ENCODE results near the gene RASA4.
"Not testable (repeated sequence)": the region's sequence is repeated elsewhere in the genome, so short reads cannot be mapped to it uniquely, and the experiment has no call there.

The RASA4 gene

GRCh38 chr7:102577315-102578240, 39.0 kb downstream of the RASA4 start:
- not testable (repeated sequence) for H3K9me3 ChIP-seq (ENCODE audit: control insufficient read depth, low read length); H3K4me1 ChIP-seq (ENCODE audit: control insufficient read depth, insufficient read depth, low read length, poor library complexity, severe bottlenecking); H3K36me3 ChIP-seq (ENCODE audit: control insufficient read depth, insufficient read depth, low read length); H3K4me3 ChIP-seq (ENCODE audit: extremely low read depth, insufficient read depth, low read length, poor library complexity, severe bottlenecking); H3K27ac ChIP-seq (ENCODE audit: low read depth, low read length, severe bottlenecking)
- WGBS, 2 experiments (ENCODE audit: insufficient coverage in 2 of 2) = 84 to 93% methylated on average over 2 to 3 of the region's 7 CpGs

- no CpG with 5 or more reads among the region's 3 CpGs for WGBS, 2 experiments (ENCODE audit: insufficient coverage in 2 of 2)
- not testable (repeated sequence) for H3K4me1 ChIP-seq (ENCODE audit: control insufficient read depth, insufficient read depth, low read length, poor library complexity, severe bottlenecking); H3K9me3 ChIP-seq (ENCODE audit: control insufficient read depth, low read length); H3K36me3 ChIP-seq (ENCODE audit: control insufficient read depth, insufficient read depth, low read length); H3K4me3 ChIP-seq (ENCODE audit: extremely low read depth, insufficient read depth, low read length, poor library complexity, severe bottlenecking); H3K27ac ChIP-seq (ENCODE audit: low read depth, low read length, severe bottlenecking)
Measured at GRCh38 chr7:102576363-102576762, 40.2 kb downstream of the RASA4 start.

- WGBS, 2 experiments (ENCODE audit: insufficient coverage in 2 of 2) = no CpG with 5 or more reads among the region's 6 CpGs
- not testable (repeated sequence) for H3K36me3 ChIP-seq (ENCODE audit: control insufficient read depth, insufficient read depth, low read length); H3K4me1 ChIP-seq (ENCODE audit: control insufficient read depth, insufficient read depth, low read length, poor library complexity, severe bottlenecking); H3K9me3 ChIP-seq (ENCODE audit: control insufficient read depth, low read length); H3K27ac ChIP-seq (ENCODE audit: low read depth, low read length, severe bottlenecking); H3K4me3 ChIP-seq (ENCODE audit: extremely low read depth, insufficient read depth, low read length, poor library complexity, severe bottlenecking)
Measured at GRCh38 chr7:102574607-102575006, 41.9 kb downstream of the RASA4 start.

- WGBS, 2 experiments (ENCODE audit: insufficient coverage in 2 of 2) = 0% methylated on average over 9 to 18 of the region's 64 CpGs
- peak within 1 kb of the TSS; percentile 59 for H3K4me3 ChIP-seq (ENCODE audit: extremely low read depth, insufficient read depth, low read length, poor library complexity, severe bottlenecking)
- H3K9me3 ChIP-seq (ENCODE audit: control insufficient read depth, low read length); H3K4me1 ChIP-seq (ENCODE audit: control insufficient read depth, insufficient read depth, low read length, poor library complexity, severe bottlenecking); H3K36me3 ChIP-seq (ENCODE audit: control insufficient read depth, insufficient read depth, low read length); H3K27ac ChIP-seq (ENCODE audit: low read depth, low read length, severe bottlenecking): not testable (repeated sequence)
Measured at GRCh38 chr7:102572261-102573239, 44.0 kb downstream of the RASA4 start, which contains the start of gene POLR2J3. TSS of gene POLR2J3 (minus strand) at chr7:102572583. CDS start at chr7:102572521, 62 bp downstream.

- H3K27ac ChIP-seq (ENCODE audit: low read depth, low read length, severe bottlenecking); H3K4me1 ChIP-seq (ENCODE audit: control insufficient read depth, insufficient read depth, low read length, poor library complexity, severe bottlenecking); H3K36me3 ChIP-seq (ENCODE audit: control insufficient read depth, insufficient read depth, low read length); H3K4me3 ChIP-seq (ENCODE audit: extremely low read depth, insufficient read depth, low read length, poor library complexity, severe bottlenecking); H3K9me3 ChIP-seq (ENCODE audit: control insufficient read depth, low read length): not testable (repeated sequence)
- no CpG with 5 or more reads among the region's 11 CpGs for WGBS, 2 experiments (ENCODE audit: insufficient coverage in 2 of 2)
Measured at GRCh38 chr7:102568620-102569019, 47.9 kb downstream of the RASA4 start.

- not testable (repeated sequence) for H3K4me1 ChIP-seq (ENCODE audit: control insufficient read depth, insufficient read depth, low read length, poor library complexity, severe bottlenecking); H3K4me3 ChIP-seq (ENCODE audit: extremely low read depth, insufficient read depth, low read length, poor library complexity, severe bottlenecking); H3K9me3 ChIP-seq (ENCODE audit: control insufficient read depth, low read length); H3K36me3 ChIP-seq (ENCODE audit: control insufficient read depth, insufficient read depth, low read length); H3K27ac ChIP-seq (ENCODE audit: low read depth, low read length, severe bottlenecking)
- WGBS, 2 experiments (ENCODE audit: insufficient coverage in 2 of 2) = no CpG with 5 or more reads among the region's 6 CpGs
Measured at GRCh38 chr7:102550808-102551422, 65.6 kb downstream of the RASA4 start, which contains the start of gene SPDYE2. TSS of gene SPDYE2 (plus strand) at chr7:102551226. CDS start at chr7:102553256, 2,030 bp downstream.

DNA sequence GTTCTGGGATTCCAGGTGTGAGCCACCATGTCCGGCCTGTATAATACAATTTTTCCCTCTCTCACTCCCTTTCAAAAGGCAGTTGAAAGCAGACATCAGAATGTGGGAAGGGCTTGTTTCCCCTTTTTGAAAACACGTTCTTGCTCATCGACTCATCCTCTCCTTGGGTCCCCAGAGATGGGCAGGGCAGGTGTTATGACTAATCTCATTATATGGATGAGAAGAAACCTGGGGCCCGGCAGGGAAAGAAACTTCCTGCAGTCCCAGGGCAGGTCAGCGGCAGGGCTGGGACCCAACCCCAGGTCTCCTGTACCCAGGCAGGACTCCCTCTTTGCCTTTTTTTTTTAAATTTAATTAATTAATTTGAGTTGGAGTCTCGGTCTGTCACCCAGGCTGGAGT, 70.2 kb downstream of the RASA4 start:
- not testable (repeated sequence) for H3K4me1 ChIP-seq (ENCODE audit: control insufficient read depth, insufficient read depth, low read length, poor library complexity, severe bottlenecking); H3K36me3 ChIP-seq (ENCODE audit: control insufficient read depth, insufficient read depth, low read length); H3K27ac ChIP-seq (ENCODE audit: low read depth, low read length, severe bottlenecking); H3K9me3 ChIP-seq (ENCODE audit: control insufficient read depth, low read length); H3K4me3 ChIP-seq (ENCODE audit: extremely low read depth, insufficient read depth, low read length, poor library complexity, severe bottlenecking)
- no CpG with 5 or more reads among the region's 6 CpGs for WGBS, 2 experiments (ENCODE audit: insufficient coverage in 2 of 2)

DNA sequence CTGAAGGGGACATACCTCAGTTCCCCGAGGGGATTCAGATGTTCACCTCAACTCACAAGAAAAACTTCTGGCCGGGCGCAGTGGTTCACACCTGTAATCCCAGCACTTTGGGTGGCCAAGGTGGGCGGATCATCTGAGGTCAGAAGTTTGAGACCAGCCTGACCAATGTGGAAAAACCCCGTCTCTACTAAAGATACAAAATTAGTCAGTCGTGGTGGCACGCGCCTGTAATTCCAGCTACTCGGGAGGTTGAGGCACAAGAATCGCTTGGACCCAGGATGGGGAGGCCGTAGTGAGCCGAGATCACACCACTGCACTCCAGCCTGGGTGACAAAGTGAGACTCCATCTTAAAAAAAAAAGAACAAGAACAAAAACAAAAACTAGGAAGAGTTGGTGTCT, 71.3 kb downstream of the RASA4 start:
- WGBS, 2 experiments (ENCODE audit: insufficient coverage in 2 of 2) = 100% methylated on average over 3 of the region's 12 CpGs; no CpG with 5 or more reads in 1 of the 2 experiments
- not testable (repeated sequence) for H3K4me1 ChIP-seq (ENCODE audit: control insufficient read depth, insufficient read depth, low read length, poor library complexity, severe bottlenecking); H3K4me3 ChIP-seq (ENCODE audit: extremely low read depth, insufficient read depth, low read length, poor library complexity, severe bottlenecking); H3K9me3 ChIP-seq (ENCODE audit: control insufficient read depth, low read length); H3K36me3 ChIP-seq (ENCODE audit: control insufficient read depth, insufficient read depth, low read length); H3K27ac ChIP-seq (ENCODE audit: low read depth, low read length, severe bottlenecking)

GRCh38 chr7:102544372-102544771, 72.2 kb downstream of the RASA4 start:
- not testable (repeated sequence) for H3K4me3 ChIP-seq (ENCODE audit: extremely low read depth, insufficient read depth, low read length, poor library complexity, severe bottlenecking); H3K4me1 ChIP-seq (ENCODE audit: control insufficient read depth, insufficient read depth, low read length, poor library complexity, severe bottlenecking); H3K36me3 ChIP-seq (ENCODE audit: control insufficient read depth, insufficient read depth, low read length); H3K27ac ChIP-seq (ENCODE audit: low read depth, low read length, severe bottlenecking); H3K9me3 ChIP-seq (ENCODE audit: control insufficient read depth, low read length)
- WGBS, 2 experiments (ENCODE audit: insufficient coverage in 2 of 2) = no CpG with 5 or more reads among the region's 1 CpG

DNA sequence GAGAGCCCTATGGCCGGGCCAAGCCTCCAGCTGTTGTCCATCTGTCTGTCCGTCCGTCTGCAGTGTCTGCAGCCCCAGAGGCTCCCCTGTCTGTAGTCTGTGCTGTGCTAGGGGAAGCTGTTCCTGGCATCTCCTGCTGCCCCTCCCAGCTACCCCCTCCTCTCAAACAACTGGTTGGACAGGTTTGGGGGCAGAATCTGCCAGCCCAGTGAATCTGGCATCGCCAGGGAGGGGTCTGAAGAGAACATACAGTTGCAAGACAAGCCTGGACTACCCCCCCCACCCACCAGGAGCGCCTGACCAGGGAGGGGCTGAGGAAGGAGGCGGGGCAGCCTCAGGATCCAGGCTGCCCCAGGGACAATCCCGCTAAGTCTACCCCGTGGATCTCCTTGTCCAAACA, 73.0 kb downstream of the RASA4 start, which contains the start of gene UPK3BL2:
Gene UPK3BL2, minus strand, starts transcription at position 101 of the 400 bp plus-strand sequence. Its CDS starts 60 bp downstream, at position 41.
- H3K36me3 ChIP-seq (ENCODE audit: control insufficient read depth, insufficient read depth, low read length); H3K27ac ChIP-seq (ENCODE audit: low read depth, low read length, severe bottlenecking); H3K4me3 ChIP-seq (ENCODE audit: extremely low read depth, insufficient read depth, low read length, poor library complexity, severe bottlenecking); H3K9me3 ChIP-seq (ENCODE audit: control insufficient read depth, low read length); H3K4me1 ChIP-seq (ENCODE audit: control insufficient read depth, insufficient read depth, low read length, poor library complexity, severe bottlenecking): not testable (repeated sequence)
- no CpG with 5 or more reads among the region's 8 CpGs for WGBS, 2 experiments (ENCODE audit: insufficient coverage in 2 of 2)

Data from mesodermal cell (in vitro differentiated cells).